PC-3 (cell line): ENCODE data around the gene LRRC59. TPM values are rescaled to one million over a fixed set of nuclear protein-coding genes. Genes with fewer than 3 reads are reported as not detected.

Experiments
- ATAC-seq: fragments of 200-7000 bp; cut with Tn5 transposase; 2 replicates; pipeline ENCODE4 v1.9.1; 2020; ENCODE audit warnings: mild to moderate bottlenecking, moderate library complexity
- BruUV-seq: library from RNA; stranded (reverse); fragments of 400-500 nt; replicated peaks from 2 replicates; lab custom pipeline; 2021; lab: Mats Ljungman, UMichigan
- CTCF ChIA-PET: fragments of 300-600 bp; sonication (Branson Sonifier 250); formaldehyde crosslinking; loops from one replicate; lab custom pipeline; 2022; ENCODE audit warnings: antibody characterized with exemption; lab: Charles Lee
- POLR2A ChIA-PET: fragments of 300-600 bp; sonication (Branson Sonifier 250); formaldehyde crosslinking; loops from one replicate; lab custom pipeline; 2022; ENCODE audit warnings: antibody characterized with exemption; ENCODE audit not compliant: unreplicated experiment; lab: Charles Lee
- DNase-seq: peaks from one replicate; pipeline ENCODE4 v3.0.0-alpha.2; 2015
- H2AFZ ChIP-seq: fragments of 300-600 bp; sonication (generic); 2 replicates; pipeline ENCODE4 v1.6.0; 2016; ENCODE audit warnings: antibody characterized with exemption, low read length
- H3F3A ChIP-seq: fragments of 300-600 bp; sonication (generic); one replicate; pipeline ENCODE4 v1.6.0; 2017; ENCODE audit warnings: antibody characterized with exemption, low read length, control low read depth, mild to moderate bottlenecking; ENCODE audit not compliant: unreplicated experiment
- H3K27ac ChIP-seq: fragments of 300-600 bp; sonication (generic); 2 replicates; pipeline ENCODE4 v1.5.1; 2016; ENCODE audit warnings: mild to moderate bottlenecking, low read length
- H3K27me3 ChIP-seq: fragments of 300-600 bp; sonication (generic); 2 replicates; pipeline ENCODE4 v1.6.1; 2016; ENCODE audit warnings: low read length, mixed read lengths
- H3K36me3 ChIP-seq: fragments of 300-600 bp; sonication (generic); 2 replicates; pipeline ENCODE4 v1.6.1; 2016; ENCODE audit warnings: low read depth, mixed run types, low read length, mixed read lengths
- H3K4me1 ChIP-seq: fragments of 300-600 bp; sonication (generic); 2 replicates; pipeline ENCODE4 v1.5.1; 2016; ENCODE audit warnings: low read length; ENCODE audit not compliant: insufficient read depth
- H3K4me2 ChIP-seq: fragments of 300-600 bp; sonication (generic); 2 replicates; pipeline ENCODE4 v1.6.0; 2016; ENCODE audit warnings: low read length
- H3K4me3 ChIP-seq: fragments of 300-600 bp; sonication (generic); 2 replicates; pipeline ENCODE4 v1.5.1; 2016; ENCODE audit warnings: mild to moderate bottlenecking, low read length, mixed read lengths
- H3K79me2 ChIP-seq: fragments of 300-600 bp; sonication (generic); 2 replicates; pipeline ENCODE4 v1.6.1; 2017; ENCODE audit warnings: low read length, mixed read lengths
- H3K9ac ChIP-seq: fragments of 300-600 bp; sonication (generic); 2 replicates; pipeline ENCODE4 v1.6.0; 2016; ENCODE audit warnings: mild to moderate bottlenecking, low read length
- H3K9me2 ChIP-seq: fragments of 300-600 bp; sonication (generic); replicated peaks from 2 replicates; pipeline ENCODE4 v1.6.1; 2016; ENCODE audit warnings: mixed run types, low read length, mixed read lengths
- H3K9me3 ChIP-seq: fragments of 300-600 bp; sonication (generic); 2 replicates; pipeline ENCODE4 v1.6.1; 2016; ENCODE audit warnings: low read length, mixed read lengths
- H4K20me1 ChIP-seq: fragments of 300-600 bp; sonication (generic); 2 replicates; pipeline ENCODE4 v1.6.1; 2016; ENCODE audit warnings: low read length, mixed read lengths
- CTCF ChIP-seq: fragments of 300-600 bp; sonication (generic); conservative IDR thresholded peaks from 2 replicates; pipeline ENCODE4 v1.5.1; 2017; ENCODE audit warnings: antibody characterized with exemption, low read depth, mild to moderate bottlenecking, low read length
- EZH2 ChIP-seq: fragments of 300-600 bp; sonication (generic); IDR thresholded peaks from one replicate; pipeline ENCODE4 v1.6.1; 2017; ENCODE audit warnings: antibody characterized with exemption, mild to moderate bottlenecking, low read length; ENCODE audit not compliant: unreplicated experiment
- EZH2phosphoT487 ChIP-seq: fragments of 300-600 bp; sonication (generic); IDR thresholded peaks from 2 replicates; pipeline ENCODE4 v1.6.1; 2018; ENCODE audit warnings: mild to moderate bottlenecking, antibody characterized with exemption, low read length, borderline replicate concordance
- intact Hi-C: fragments of 100-400 bp; cut with micrococcal nuclease; formaldehyde crosslinking; loops from 2 replicates; pipeline ENCODE4 v1.9.0; 2023
- total RNA-seq: library from RNA; depleted of rRNA; stranded (reverse); fragments of >200 nt; gene quantifications from 2 replicates; pipeline ENCODE4 v1.2.3, GENCODE V29; 2014

LRRC59 gene
- total RNA-seq, 1 experiment from 2014 or later = 324 TPM

GRCh38 chr17:50355701-50356341 is 41.5 kb downstream of the LRRC59 start:
- ATAC-seq = no peak

DNA sequence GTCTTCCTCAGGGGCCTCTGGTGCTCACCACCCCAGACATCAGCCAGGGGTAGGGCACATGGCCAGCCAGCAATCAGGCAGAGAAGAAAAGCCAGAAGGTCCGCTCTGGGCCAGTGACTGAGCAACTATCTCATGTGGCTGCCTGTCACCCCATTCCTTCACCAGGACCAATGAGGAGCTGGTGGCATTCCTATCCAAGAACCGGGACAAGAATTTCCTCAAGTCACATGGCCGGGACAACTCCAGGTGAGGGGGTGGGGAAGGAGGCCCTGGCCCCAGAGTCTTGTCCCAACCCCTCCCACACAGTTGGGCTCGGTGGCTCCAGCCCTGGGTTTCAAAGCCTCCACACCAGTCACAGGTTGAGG is 42.0 kb downstream of the LRRC59 start:
- no peak for ATAC-seq
- intact Hi-C loops = no loop called here
- no peaks in the 10 kb centered on the region for H3K79me2 ChIP-seq
- H3F3A ChIP-seq = no peaks in the 10 kb centered on the region
- ChIA-PET CTCF (no interaction called here), POLR2A (interaction anchor here (0.5 to 0.7 kb wide), 2 partner anchors 10 to 98 kb away, joined by 3 read pairs; no protein-coding TSS in a partner anchor)
- H3K4me1 ChIP-seq = no peaks in the 10 kb centered on the region
- no peak overlapping the region for H3K4me3 ChIP-seq
- no peaks in the 10 kb centered on the region; the same call in 1 of the 2 replicates for H4K20me1 ChIP-seq
- H3K9me2 ChIP-seq = no peaks in the 10 kb centered on the region
- no peak overlapping the region for H3K4me2 ChIP-seq
- no peak for TF ChIP-seq EZH2
- TF ChIP-seq EZH2phosphoT487 = no peak
- TF ChIP-seq CTCF = no peak
- DNase-seq = no peak
- H3K9me3 ChIP-seq = no peaks in the 10 kb centered on the region
- H3K36me3 ChIP-seq = peaks cover 44% of the 10 kb centered on the region
- no peak overlapping the region for H3K9ac ChIP-seq
- H3K27ac ChIP-seq = no peak overlapping the region
- no peaks in the 10 kb centered on the region for H3K27me3 ChIP-seq
- no TSS peak for BruUV-seq
- H2AFZ ChIP-seq = no peak overlapping the region

More at GRCh38 chr17:50355701-50356341, 41.5 kb downstream of the LRRC59 start:
- TF ChIP-seq EZH2phosphoT487 (no peak), CTCF (no peak), EZH2 (no peak)
- Histone ChIP-seq H3K36me3 (peaks cover 44% of the 10 kb centered on the region), H3K4me3 (no peak overlapping the region), H3K9ac (no peak overlapping the region), H3K27me3 (no peaks in the 10 kb centered on the region), H2AFZ (no peak overlapping the region), H3F3A (no peaks in the 10 kb centered on the region), H3K9me2 (no peaks in the 10 kb centered on the region), H3K79me2 (no peaks in the 10 kb centered on the region), H3K9me3 (no peaks in the 10 kb centered on the region), H3K27ac (no peak overlapping the region), H4K20me1 (no peaks in the 10 kb centered on the region; the same call in 1 of the 2 replicates), H3K4me2 (no peak overlapping the region), H3K4me1 (no peaks in the 10 kb centered on the region)
- intact Hi-C loops = no loop called here
- CTCF ChIA-PET = no interaction called here
- no peak for DNase-seq
- POLR2A ChIA-PET = interaction anchor here (0.5 to 0.7 kb wide), 2 partner anchors 10 to 99 kb away, joined by 3 read pairs; no protein-coding TSS in a partner anchor
- no TSS peak for BruUV-seq

DNA sequence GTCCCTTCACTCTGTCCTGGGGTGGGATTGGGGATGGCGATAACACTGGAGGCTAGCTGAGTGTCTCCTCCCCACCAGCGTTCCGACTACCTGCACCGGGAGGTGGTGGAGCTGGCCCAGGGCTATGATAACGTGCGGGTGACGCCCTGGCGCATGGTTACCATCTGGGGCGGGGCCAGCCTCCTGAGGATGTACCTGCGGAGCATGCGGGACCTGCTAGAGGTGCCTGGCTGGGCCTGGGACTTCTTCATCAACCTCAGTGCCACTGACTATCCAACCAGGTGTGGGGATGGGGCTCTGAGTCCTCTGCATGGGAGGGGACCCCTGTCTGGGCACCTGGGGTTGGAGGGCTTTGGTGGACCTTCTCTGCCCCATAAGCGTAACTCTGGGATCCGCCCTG is 42.5 kb downstream of the LRRC59 start:
- Histone ChIP-seq H3K27me3 (no peaks in the 10 kb centered on the region), H3K9me2 (no peaks in the 10 kb centered on the region), H3K4me1 (no peaks in the 10 kb centered on the region), H3K27ac (no peak overlapping the region), H2AFZ (no peak overlapping the region), H3K4me2 (no peak overlapping the region), H3K79me2 (no peaks in the 10 kb centered on the region), H3K9ac (no peak overlapping the region), H3F3A (no peaks in the 10 kb centered on the region), H3K4me3 (no peak overlapping the region), H3K9me3 (no peaks in the 10 kb centered on the region), H3K36me3 (peaks cover 44% of the 10 kb centered on the region), H4K20me1 (no peaks in the 10 kb centered on the region; the same call in 1 of the 2 replicates)
- POLR2A ChIA-PET = no interaction called here
- CTCF ChIA-PET = no interaction called here
- intact Hi-C loops = no loop called here
- BruUV-seq = no TSS peak
- TF ChIP-seq EZH2 = no peak
- no peak for TF ChIP-seq CTCF
- TF ChIP-seq EZH2phosphoT487 = no peak
- no peak for DNase-seq
- no peak for ATAC-seq
